ENCODE data around the gene ANKRD63. TPM values are rescaled to one million over a fixed set of nuclear protein-coding genes. Genes with fewer than 3 reads are reported as not detected.

ANKRD63 gene
- total RNA-seq, 4 donors from 2014 or later: 1.6 TPM; not detected in 3

- Histone ChIP-seq H3K9me3 (no peaks in the 10 kb centered on the region), H3K27me3 (peaks cover 50% of the 10 kb centered on the region), H3K4me3 (no peak overlapping the region), H3K4me1 (peaks cover 0 to 34% (median 11%) of the 10 kb centered on the region in 3 donors), H3K36me3 (no peaks in the 10 kb centered on the region), H3K27ac (no peak overlapping the region)
- no peak for ATAC-seq
- 49% methylated on average over 12 of the region's 16 CpGs; no CpG with 5 or more reads in 1 of the 2 donors for WGBS, 2 donors (ENCODE audit: low coverage in 1 of 2)
- TF ChIP-seq CTCF (IDR thresholded peaks at IDR 0.05) (no peak), POLR2A (IDR thresholded peaks at IDR 0.05) (no peak), EP300 (IDR thresholded peaks at IDR 0.05) (no peak), POLR2AphosphoS5 (IDR thresholded peaks at IDR 0.05) (no peak)
Observed at GRCh38 chr15:40277471-40277870, 5.4 kb downstream of the ANKRD63 start.

DNA sequence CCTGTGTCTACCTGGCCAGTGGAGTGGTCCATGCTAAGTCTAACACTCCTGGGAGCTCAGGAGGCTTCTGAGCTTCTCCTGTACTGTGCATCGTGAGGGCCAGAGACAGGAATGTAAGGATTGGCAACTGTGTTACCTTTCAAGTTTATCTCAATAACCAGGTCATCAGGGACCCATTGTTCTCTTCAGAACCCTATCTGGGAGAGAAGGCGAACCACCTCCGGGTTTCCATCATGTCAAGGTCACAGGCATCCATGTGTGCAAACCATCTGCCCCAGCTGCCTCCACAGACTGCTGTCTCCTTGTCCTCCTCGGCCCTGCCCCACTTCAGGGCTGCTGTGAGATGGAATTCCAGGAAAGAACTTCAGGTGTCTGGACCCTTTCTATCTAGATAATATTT lies 5.9 kb downstream of the ANKRD63 start:
- Histone ChIP-seq H3K4me3 (no peak overlapping the region), H3K4me1 (peaks cover 0 to 29% (median 7%) of the 10 kb centered on the region in 3 donors), H3K36me3 (no peaks in the 10 kb centered on the region), H3K27me3 (peaks cover 45% of the 10 kb centered on the region), H3K9me3 (no peaks in the 10 kb centered on the region), H3K27ac (no peak overlapping the region)
- no peak for ATAC-seq
- 71 to 80% methylated on average over 2 to 3 of the region's 4 CpGs for WGBS, 2 donors (ENCODE audit: low coverage in 1 of 2)
- TF ChIP-seq EP300 (IDR thresholded peaks at IDR 0.05): no peak
- TF ChIP-seq POLR2AphosphoS5 (IDR thresholded peaks at IDR 0.05): no peak
- no peak for TF ChIP-seq CTCF (IDR thresholded peaks at IDR 0.05)
- no peak for TF ChIP-seq POLR2A (IDR thresholded peaks at IDR 0.05)

DNA sequence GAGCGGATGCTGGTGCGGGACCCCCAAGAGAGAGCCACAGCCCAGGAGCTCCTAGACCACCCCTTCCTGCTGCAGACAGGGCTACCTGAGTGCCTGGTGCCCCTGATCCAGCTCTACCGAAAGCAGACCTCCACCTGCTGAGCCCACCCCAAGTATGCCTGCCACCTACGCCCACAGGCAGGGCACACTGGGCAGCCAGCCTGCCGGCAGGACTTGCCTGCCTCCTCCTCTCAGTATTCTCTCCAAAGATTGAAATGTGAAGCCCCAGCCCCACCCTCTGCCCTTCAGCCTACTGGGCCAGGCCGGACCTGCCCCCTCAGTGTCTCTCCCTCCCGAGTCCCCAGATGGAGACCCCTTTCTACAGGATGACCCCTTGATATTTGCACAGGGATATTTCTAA lies 6.9 kb downstream of the ANKRD63 start:
- ATAC-seq: no peak
- no peak for TF ChIP-seq POLR2A (IDR thresholded peaks at IDR 0.05)
- no peak for TF ChIP-seq CTCF (IDR thresholded peaks at IDR 0.05)
- TF ChIP-seq EP300 (IDR thresholded peaks at IDR 0.05): no peak
- TF ChIP-seq POLR2AphosphoS5 (IDR thresholded peaks at IDR 0.05): no peak
- H3K4me3 ChIP-seq: no peak overlapping the region
- no peak overlapping the region for H3K27ac ChIP-seq
- peaks cover 0 to 21% (median 4%) of the 10 kb centered on the region in 3 donors for H3K4me1 ChIP-seq
- no peaks in the 10 kb centered on the region for H3K36me3 ChIP-seq
- peaks cover 35% of the 10 kb centered on the region for H3K27me3 ChIP-seq
- 80% methylated on average over 1 of the region's 7 CpGs; no CpG with 5 or more reads in 1 of the 2 donors for WGBS, 2 donors (ENCODE audit: low coverage in 1 of 2)
- no peaks in the 10 kb centered on the region for H3K9me3 ChIP-seq

- 72% methylated on average over 2 of the region's 5 CpGs; no CpG with 5 or more reads in 1 of the 2 donors for WGBS, 2 donors (ENCODE audit: low coverage in 1 of 2)
Observed at GRCh38 chr15:40275523-40275922, 7.3 kb downstream of the ANKRD63 start.

More at GRCh38 chr15:40275523-40275922, 7.3 kb downstream of the ANKRD63 start:
- H3K4me3 ChIP-seq: no peak overlapping the region
- ATAC-seq: no peak
- peaks cover 31% of the 10 kb centered on the region for H3K27me3 ChIP-seq
- H3K4me1 ChIP-seq: peaks cover 0 to 21% (median 4%) of the 10 kb centered on the region in 3 donors
- H3K36me3 ChIP-seq: no peaks in the 10 kb centered on the region
- H3K27ac ChIP-seq: no peak overlapping the region
- no peaks in the 10 kb centered on the region for H3K9me3 ChIP-seq
- TF ChIP-seq EP300 (IDR thresholded peaks at IDR 0.05) (no peak), CTCF (IDR thresholded peaks at IDR 0.05) (no peak), POLR2A (IDR thresholded peaks at IDR 0.05) (no peak), POLR2AphosphoS5 (IDR thresholded peaks at IDR 0.05) (no peak)

All from gastroesophageal sphincter (tissue), 4 donors.